ENCODE results near the gene GLP1R.

The GLP1R gene

DNA sequence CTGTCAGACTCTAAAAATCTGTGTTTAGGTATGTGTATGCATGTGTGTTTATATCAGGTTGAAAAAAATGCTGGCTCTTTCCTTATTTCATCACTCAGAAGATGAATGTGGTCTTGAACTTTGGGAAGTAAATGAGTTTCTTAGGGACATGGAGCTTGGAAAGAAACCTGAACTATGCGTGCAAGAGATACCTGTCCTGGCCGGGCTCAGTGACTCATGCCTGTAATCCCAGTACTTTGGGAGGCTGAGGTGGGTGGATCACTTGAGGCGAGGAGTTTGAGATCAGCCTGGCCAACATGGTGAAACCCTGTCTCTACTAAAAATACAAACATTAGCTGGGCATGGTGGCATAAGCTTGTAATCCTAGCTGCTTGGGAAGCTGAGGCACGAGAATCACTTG lies 4.4 kb upstream of the GLP1R start:
- DNase-seq: no peak

- DNase-seq: no peak
Observed at GRCh38 chr6:39047434-39048327, 900 bp upstream of the GLP1R start.

GRCh38 chr6:39049575-39050283 lies 1.1 kb downstream of the GLP1R start:
- DNase-seq: no peak

GRCh38 chr6:39050453-39051112 lies 2.0 kb downstream of the GLP1R start:
- no peak for DNase-seq

- no peak for DNase-seq
Observed at GRCh38 chr6:39051399-39052122, 3.0 kb downstream of the GLP1R start.

DNA sequence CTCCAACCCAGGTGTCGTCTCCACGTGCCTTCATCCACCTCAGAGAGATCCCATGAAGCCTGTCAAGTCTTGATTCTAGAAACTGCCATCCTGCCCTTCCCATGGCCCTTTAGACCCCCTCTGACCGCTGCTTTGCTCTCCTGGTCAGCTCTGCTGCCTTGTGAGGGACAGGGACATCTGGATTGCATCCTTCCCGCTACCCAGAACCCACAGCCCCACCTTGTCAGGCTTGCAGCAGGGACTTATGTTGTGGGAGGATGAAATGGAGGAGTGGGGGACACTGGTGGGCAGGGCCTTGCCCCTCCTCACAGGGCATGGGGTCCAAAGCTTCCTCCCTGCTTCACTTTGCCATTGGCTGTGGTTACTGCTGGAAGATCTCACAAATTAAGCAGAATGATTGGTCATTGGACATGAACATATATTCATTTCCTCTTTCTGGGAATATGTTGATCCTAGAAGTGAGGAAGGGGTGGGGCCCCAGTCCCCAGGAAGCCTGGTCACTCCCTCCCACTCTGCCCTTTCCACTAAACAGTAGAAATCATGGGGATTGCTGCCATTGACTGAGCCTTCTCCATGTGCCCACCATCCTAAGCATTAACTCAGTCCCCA lies 4.5 kb downstream of the GLP1R start:
- DNase-seq: no peak

DNA sequence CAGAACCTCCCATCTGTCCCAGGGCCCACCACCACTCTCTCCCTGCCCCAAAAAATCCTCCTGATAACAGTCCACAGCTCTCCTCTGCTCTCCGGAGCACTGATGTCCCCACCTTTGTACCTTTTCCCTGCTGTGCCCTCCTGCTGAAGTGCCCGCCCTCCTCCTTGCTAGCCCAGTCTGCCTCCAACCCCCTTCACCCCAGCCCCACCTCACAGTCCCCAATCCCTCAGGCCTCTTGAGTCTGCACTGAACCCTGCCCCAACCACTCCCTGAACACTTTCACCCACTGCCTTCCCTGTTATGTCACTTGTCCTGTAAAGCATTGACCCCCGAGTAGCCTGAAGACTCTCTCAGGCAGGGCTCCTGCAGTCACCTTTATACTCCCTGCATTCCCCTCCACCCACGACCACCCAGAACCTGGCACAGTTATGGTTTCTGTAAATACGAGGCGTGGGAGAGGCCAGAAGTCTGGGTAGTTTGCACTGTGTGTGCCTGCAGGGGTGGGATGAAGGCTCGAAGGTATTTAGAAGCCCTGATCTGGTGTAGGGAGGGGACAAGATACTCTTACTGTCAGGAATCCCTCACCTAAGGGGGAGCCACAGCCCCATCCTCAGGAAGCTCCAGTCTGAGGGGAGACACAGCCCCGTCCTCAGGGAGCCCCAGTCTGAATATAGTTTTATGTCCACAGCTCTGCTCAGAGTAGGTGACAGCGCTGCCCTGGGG lies 5.4 kb downstream of the GLP1R start:
- DNase-seq: no peak

DNA sequence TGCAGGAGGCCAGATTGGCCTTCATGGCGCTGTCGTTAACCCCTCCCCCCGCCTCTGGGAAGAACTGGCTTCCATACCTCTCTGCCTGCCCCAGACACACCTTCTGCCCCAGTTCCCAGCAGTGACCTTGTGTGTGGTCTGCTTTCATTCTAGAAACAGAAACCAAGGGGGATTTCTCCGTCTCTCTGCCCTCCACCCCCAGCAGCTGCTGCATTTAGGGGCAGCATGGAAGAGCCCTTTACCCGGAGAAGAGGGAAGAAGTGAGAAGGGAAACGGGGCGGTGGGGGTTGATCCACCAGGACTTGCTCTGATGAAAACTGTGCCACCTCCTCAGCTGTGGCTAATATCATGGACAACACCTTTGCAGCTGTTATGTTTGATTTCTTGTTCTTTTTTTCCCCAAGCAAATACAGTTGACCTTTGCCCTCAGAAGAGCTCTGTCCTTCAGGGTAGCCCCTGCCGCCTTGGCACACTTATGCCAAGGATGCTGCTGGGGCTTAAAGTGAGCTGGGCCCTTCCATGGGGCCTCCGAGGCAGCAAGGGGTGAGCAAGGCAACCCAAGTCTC lies 6.1 kb downstream of the GLP1R start:
- no peak for DNase-seq

- DNase-seq: no peak
Observed at GRCh38 chr6:39055661-39056060, 7.1 kb downstream of the GLP1R start.

- no peak for DNase-seq
Observed at GRCh38 chr6:39056191-39056590, 7.6 kb downstream of the GLP1R start.

DNA sequence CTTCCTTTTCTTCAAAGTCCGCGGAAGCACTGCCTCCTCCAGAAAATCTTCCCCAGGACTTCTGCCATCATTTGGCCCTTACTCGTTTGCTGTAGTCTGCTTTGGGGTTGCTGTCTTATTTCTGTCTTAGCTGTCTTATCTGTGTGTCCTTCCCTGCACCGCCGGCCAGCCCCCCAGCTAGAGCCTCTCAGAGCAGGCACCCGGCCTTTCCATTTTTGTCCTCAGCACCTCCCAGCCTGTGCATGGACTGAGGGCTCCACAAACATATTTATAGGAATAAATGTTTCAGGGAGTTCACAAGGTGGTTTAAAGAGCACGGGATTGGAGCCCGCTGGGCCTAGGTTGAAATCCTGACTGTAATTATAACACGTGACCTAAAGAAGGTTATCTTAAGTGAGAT lies 8.1 kb downstream of the GLP1R start:
- no peak for DNase-seq

DNA sequence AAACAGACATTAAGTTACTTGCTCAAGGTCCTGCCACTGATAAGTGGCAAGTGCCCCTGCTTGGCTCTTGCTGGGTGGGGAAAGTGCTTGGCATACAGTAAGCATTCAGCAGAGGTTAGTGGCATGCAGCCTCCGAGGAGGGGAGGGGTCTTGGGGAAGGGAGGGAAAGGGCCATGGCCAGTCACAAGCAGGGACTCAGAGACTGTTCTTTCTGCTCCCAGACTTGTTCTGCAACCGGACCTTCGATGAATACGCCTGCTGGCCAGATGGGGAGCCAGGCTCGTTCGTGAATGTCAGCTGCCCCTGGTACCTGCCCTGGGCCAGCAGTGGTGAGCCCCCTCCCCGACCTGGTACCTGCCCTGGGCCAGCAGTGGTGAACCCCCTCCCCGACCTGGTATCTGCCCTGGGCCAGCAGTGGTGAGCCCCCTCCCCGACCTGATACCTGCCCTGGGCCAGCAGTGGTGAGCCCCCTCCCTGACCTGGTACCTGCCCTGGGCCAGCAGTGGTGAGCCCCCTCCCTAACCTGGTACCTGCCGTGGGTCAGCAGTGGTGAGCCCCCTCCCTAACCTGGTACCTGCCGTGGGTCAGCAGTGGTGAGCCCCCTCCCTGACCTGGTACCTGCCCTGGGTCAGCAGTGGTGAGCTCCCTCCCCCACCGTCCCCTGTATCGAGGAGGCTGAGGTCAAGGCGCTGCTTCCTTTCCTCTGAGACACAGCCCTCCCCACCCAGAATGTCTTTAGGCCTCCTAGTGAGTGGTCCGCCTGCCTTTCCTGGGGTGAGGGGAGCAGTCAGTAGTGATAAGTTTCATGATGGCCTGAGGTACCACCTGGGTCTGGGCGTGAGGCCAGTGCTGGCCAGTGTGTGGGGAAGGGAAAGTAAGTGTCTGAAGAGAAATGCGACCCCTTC lies 8.9 kb downstream of the GLP1R start:
- DNase-seq: no peak

GRCh38 chr6:39058471-39059147 lies 10.0 kb downstream of the GLP1R start:
- no peak for DNase-seq

- no peak for DNase-seq
Observed at GRCh38 chr6:39059496-39060310, 11.1 kb downstream of the GLP1R start.

- no peak for DNase-seq
Observed at GRCh38 chr6:39060467-39061160, 12.0 kb downstream of the GLP1R start.

DNA sequence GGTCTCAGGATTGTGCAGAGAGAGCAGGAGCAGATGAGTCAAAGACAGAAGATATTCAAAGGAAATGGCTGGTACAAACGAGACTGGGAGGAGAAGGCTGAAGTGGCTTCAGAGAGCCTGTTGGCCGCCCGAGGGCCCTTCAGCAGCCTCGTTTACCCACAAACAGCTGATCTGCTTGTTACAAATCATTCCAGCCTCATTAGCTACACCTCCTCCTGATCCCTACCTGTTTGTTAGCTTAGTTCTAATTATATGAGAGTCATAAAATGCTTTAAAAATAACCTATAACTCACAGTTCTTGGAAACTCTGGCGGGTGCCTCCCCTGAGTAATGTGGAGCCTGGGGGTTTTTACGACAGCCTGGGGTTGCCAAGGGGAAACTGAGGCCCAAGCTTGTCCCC lies 12.6 kb downstream of the GLP1R start:
- DNase-seq: no peak

DNA sequence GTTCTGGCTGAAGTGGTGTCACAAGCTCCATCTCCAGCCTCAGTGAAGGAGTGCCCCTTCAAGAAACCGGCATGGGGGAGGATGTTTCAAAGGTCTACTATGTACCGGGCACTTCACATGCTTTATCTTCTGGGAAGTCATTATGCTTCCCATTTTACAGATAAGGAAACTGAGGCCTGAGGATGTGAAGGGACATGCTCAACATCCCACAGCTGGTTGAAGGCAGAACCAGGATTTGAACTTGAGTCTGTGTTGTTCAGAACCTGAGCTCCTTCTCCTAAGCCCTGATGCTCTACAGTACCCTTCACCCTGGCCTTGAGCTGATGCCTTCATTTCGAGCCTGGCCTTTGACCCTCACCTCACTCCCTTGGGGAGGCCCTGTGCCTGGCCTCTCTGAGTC lies 13.0 kb downstream of the GLP1R start:
- DNase-seq: no peak
